Measurements from ENCODE around the gene NFIB. TPM values are rescaled to one million over a fixed set of nuclear protein-coding genes. Genes with fewer than 3 reads are reported as not detected.

The NFIB gene
- total RNA-seq, 1 experiment from 2014 or later = 0.61 TPM

DNA sequence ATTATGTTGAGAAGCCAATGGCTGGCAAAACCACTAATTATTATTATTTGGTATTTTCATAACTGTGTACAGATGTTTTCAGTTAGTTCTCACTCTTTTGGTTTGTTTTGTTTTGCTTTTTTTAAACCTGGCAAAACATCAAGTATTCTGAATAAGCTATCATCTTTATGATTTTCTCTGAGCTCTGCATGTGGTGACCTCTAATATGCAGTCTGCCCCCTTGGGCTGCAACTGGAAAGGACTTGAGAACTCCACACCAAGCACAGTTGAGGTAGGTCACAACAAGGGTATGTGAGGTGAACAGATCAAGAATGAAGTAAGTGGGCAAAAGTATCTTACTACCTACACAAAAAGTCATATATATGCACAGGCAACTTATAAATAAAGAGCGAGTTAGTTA lies 202.2 kb downstream of the NFIB start:
- POLR2A ChIA-PET = no interaction called here
- Histone ChIP-seq H3K4me3 (ENCODE audit: low read depth, low read length) (no peak overlapping the region), H3K27me3 (replicated peaks; ENCODE audit: control insufficient read depth, insufficient read depth, low read length) (no peaks in the 10 kb centered on the region), H3K36me3 (ENCODE audit: control insufficient read depth, insufficient read depth, low read length) (no peaks in the 10 kb centered on the region), H3K9me3 (no peaks in the 10 kb centered on the region), H3K4me1 (no peaks in the 10 kb centered on the region)
- intact Hi-C loops (cut with micrococcal nuclease; ENCODE audit: unreplicated experiment) = no loop called here
- H3K36me3 Mint-ChIP-seq (ENCODE audit: insufficient read depth, unreplicated experiment) = no peaks in the 10 kb centered on the region
- H3K9me3 Mint-ChIP-seq (ENCODE audit: unreplicated experiment) = no peaks in the 10 kb centered on the region
- no peak overlapping the region for H3K4me3 Mint-ChIP-seq (ENCODE audit: unreplicated experiment)
- no peak overlapping the region for H3K27ac Mint-ChIP-seq (ENCODE audit: unreplicated experiment)
- no TSS peak for BruUV-seq (replicated peaks)
- CTCF ChIA-PET = no interaction called here
- DNase-seq = no peak
- no peaks in the 10 kb centered on the region for H3K4me1 Mint-ChIP-seq (ENCODE audit: low read depth, unreplicated experiment)
- H3K27me3 Mint-ChIP-seq (ENCODE audit: insufficient read depth, unreplicated experiment) = no peaks in the 10 kb centered on the region
- TF ChIP-seq, protein P1, sequence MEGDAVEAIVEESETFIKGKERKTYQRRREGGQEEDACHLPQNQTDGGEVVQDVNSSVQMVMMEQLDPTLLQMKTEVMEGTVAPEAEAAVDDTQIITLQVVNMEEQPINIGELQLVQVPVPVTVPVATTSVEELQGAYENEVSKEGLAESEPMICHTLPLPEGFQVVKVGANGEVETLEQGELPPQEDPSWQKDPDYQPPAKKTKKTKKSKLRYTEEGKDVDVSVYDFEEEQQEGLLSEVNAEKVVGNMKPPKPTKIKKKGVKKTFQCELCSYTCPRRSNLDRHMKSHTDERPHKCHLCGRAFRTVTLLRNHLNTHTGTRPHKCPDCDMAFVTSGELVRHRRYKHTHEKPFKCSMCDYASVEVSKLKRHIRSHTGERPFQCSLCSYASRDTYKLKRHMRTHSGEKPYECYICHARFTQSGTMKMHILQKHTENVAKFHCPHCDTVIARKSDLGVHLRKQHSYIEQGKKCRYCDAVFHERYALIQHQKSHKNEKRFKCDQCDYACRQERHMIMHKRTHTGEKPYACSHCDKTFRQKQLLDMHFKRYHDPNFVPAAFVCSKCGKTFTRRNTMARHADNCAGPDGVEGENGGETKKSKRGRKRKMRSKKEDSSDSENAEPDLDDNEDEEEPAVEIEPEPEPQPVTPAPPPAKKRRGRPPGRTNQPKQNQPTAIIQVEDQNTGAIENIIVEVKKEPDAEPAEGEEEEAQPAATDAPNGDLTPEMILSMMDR (IDR thresholded peaks at IDR 0.05; ENCODE audit: insufficient read depth in 1 of 2, low read depth in 1 of 2, low read length in 1 of 2, severe bottlenecking in 1 of 2, unreplicated experiment in 1 of 2) = no peak

DNA sequence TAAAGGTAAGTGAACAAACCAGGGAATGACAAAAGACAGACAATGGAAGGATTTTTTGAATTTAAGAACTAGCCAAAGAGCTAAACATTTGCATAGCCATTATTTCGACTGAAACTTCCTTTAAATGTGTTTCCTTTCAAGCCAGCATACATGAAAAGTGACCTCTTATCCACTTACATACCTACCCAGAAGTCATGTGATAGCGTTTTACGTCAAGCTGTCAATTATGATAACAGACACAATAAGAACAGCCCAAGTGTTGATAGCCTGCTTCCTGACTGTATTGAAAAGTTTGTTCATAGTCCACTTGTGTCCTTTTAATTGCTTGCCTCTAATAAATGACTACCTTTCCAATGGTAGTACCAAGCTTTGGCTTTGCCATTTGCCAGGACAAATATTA lies 206.0 kb downstream of the NFIB start:
- Histone ChIP-seq H3K4me3 (ENCODE audit: low read depth, low read length) (no peak overlapping the region), H3K27me3 (replicated peaks; ENCODE audit: control insufficient read depth, insufficient read depth, low read length) (no peaks in the 10 kb centered on the region), H3K36me3 (ENCODE audit: control insufficient read depth, insufficient read depth, low read length) (no peaks in the 10 kb centered on the region), H3K4me1 (no peaks in the 10 kb centered on the region), H3K9me3 (no peaks in the 10 kb centered on the region)
- TF ChIP-seq, protein P1 (IDR thresholded peaks at IDR 0.05; ENCODE audit: insufficient read depth in 1 of 2, low read depth in 1 of 2, low read length in 1 of 2, severe bottlenecking in 1 of 2, unreplicated experiment in 1 of 2) = no peak
- intact Hi-C loops (cut with micrococcal nuclease; ENCODE audit: unreplicated experiment) = no loop called here
- Mint-ChIP-seq H3K4me1 (ENCODE audit: low read depth, unreplicated experiment) (no peaks in the 10 kb centered on the region), H3K4me3 (ENCODE audit: unreplicated experiment) (no peak overlapping the region), H3K9me3 (ENCODE audit: unreplicated experiment) (no peaks in the 10 kb centered on the region), H3K36me3 (ENCODE audit: insufficient read depth, unreplicated experiment) (no peaks in the 10 kb centered on the region), H3K27ac (ENCODE audit: unreplicated experiment) (no peak overlapping the region), H3K27me3 (ENCODE audit: insufficient read depth, unreplicated experiment) (no peaks in the 10 kb centered on the region)
- no peak for DNase-seq
- BruUV-seq (replicated peaks) = no TSS peak
- ChIA-PET POLR2A (no interaction called here), CTCF (no interaction called here)

DNA sequence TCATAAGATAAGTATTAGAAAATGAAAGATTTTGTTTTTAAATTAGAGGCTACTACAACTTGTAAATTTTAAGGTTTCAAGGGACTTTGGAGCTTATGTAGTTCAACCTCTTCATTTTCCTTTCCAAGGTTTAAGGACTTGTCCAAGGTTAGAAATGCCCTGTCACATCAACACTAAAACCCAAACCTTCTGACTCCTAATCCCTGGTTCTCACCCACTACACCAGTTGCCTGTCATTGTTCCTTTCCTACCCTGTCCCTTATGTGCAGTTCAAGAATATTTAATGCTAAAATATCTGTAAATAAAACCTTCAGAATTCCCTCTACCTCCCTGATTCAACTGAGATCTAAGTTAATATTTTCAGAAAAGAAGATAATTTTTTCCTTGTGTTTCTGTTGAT lies 206.4 kb downstream of the NFIB start:
- no TSS peak for BruUV-seq (replicated peaks)
- CTCF ChIA-PET = no interaction called here
- intact Hi-C loops (cut with micrococcal nuclease; ENCODE audit: unreplicated experiment) = no loop called here

More for the DNA sequence above, 206.4 kb downstream of the NFIB start:
- no peaks in the 10 kb centered on the region for H3K9me3 Mint-ChIP-seq (ENCODE audit: unreplicated experiment)
- no peak for DNase-seq
- H3K27me3 ChIP-seq (replicated peaks; ENCODE audit: control insufficient read depth, insufficient read depth, low read length) = no peaks in the 10 kb centered on the region
- H3K4me1 Mint-ChIP-seq (ENCODE audit: low read depth, unreplicated experiment) = no peaks in the 10 kb centered on the region
- H3K4me3 Mint-ChIP-seq (ENCODE audit: unreplicated experiment) = no peak overlapping the region
- no peaks in the 10 kb centered on the region for H3K4me1 ChIP-seq
- H3K36me3 ChIP-seq (ENCODE audit: control insufficient read depth, insufficient read depth, low read length) = no peaks in the 10 kb centered on the region
- H3K4me3 ChIP-seq (ENCODE audit: low read depth, low read length) = no peak overlapping the region
- H3K27ac Mint-ChIP-seq (ENCODE audit: unreplicated experiment) = no peak overlapping the region
- POLR2A ChIA-PET = no interaction called here
- no peaks in the 10 kb centered on the region for H3K36me3 Mint-ChIP-seq (ENCODE audit: insufficient read depth, unreplicated experiment)
- H3K9me3 ChIP-seq = no peaks in the 10 kb centered on the region
- no peaks in the 10 kb centered on the region for H3K27me3 Mint-ChIP-seq (ENCODE audit: insufficient read depth, unreplicated experiment)
- TF ChIP-seq, protein P1 (IDR thresholded peaks at IDR 0.05; ENCODE audit: insufficient read depth in 1 of 2, low read depth in 1 of 2, low read length in 1 of 2, severe bottlenecking in 1 of 2, unreplicated experiment in 1 of 2) = no peak
